GM12872 (cell line): ENCODE results near the gene SERPINA4.

ENCODE experiments used
- TF ChIP-seq, protein P1 (sequence below): IDR thresholded peaks from 3 replicates; pipeline ENCODE4 v1.5.1; 2011; ENCODE audit warnings: low read depth, mild to moderate bottlenecking, low read length, moderate library complexity; ENCODE audit not compliant: insufficient read depth

The SERPINA4 gene

DNA sequence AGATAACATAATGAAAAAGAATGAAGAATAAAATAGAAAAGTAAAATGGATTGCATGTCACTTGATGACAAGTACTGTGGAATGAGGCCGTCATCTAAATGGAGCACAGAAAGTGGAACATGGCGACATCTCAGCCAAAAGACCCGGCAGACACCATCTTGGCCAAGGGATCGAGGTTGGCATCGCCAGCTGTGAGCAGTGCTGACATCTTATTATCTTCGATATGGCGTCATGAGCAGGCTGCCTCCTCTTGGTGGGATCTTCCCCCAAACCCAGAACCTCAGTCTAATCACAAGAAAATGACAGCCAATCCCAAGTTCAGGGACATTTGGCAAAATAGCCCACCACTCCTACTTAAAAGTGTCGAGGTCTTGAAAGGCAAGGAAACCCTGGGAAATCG is 35.1 kb downstream of the SERPINA4 start:
- TF ChIP-seq, protein P1, sequence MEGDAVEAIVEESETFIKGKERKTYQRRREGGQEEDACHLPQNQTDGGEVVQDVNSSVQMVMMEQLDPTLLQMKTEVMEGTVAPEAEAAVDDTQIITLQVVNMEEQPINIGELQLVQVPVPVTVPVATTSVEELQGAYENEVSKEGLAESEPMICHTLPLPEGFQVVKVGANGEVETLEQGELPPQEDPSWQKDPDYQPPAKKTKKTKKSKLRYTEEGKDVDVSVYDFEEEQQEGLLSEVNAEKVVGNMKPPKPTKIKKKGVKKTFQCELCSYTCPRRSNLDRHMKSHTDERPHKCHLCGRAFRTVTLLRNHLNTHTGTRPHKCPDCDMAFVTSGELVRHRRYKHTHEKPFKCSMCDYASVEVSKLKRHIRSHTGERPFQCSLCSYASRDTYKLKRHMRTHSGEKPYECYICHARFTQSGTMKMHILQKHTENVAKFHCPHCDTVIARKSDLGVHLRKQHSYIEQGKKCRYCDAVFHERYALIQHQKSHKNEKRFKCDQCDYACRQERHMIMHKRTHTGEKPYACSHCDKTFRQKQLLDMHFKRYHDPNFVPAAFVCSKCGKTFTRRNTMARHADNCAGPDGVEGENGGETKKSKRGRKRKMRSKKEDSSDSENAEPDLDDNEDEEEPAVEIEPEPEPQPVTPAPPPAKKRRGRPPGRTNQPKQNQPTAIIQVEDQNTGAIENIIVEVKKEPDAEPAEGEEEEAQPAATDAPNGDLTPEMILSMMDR: no peak

DNA sequence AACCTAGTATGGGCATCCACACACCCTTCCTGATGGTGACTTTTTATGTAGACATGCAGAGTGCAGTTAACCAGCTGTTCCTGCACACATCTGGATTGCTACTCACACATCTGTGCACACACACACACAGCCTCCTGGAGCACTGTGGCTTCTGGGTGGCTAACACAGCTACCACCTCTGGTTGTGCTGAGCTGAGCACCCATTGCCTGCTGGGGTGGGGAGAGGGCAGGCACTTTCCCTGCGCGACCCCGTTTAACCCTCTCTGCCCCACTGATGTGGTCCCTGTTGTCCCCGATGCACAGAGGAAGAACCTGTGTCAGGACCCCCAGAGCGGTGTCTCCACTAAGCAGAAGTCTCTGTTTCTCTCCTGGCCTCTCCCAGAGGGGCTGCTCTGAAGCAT is 36.5 kb downstream of the SERPINA4 start:
- TF ChIP-seq, protein P1: no peak

DNA sequence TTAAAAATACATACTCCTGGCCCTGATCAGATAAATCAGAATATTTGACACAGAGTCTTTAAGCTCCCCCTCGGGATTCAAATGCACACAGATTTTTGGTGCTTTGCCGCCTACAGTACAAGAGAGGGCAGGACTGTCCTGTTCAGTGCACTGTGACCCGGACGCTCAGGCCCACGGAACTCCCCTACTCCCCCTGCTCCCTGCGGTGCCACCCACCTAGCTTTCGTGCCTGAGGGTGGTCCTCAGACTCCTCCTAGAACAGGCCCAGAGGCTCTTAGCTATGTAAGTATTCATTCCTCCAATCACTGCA is 37.2 kb downstream of the SERPINA4 start:
- TF ChIP-seq, protein P1: no peak

DNA sequence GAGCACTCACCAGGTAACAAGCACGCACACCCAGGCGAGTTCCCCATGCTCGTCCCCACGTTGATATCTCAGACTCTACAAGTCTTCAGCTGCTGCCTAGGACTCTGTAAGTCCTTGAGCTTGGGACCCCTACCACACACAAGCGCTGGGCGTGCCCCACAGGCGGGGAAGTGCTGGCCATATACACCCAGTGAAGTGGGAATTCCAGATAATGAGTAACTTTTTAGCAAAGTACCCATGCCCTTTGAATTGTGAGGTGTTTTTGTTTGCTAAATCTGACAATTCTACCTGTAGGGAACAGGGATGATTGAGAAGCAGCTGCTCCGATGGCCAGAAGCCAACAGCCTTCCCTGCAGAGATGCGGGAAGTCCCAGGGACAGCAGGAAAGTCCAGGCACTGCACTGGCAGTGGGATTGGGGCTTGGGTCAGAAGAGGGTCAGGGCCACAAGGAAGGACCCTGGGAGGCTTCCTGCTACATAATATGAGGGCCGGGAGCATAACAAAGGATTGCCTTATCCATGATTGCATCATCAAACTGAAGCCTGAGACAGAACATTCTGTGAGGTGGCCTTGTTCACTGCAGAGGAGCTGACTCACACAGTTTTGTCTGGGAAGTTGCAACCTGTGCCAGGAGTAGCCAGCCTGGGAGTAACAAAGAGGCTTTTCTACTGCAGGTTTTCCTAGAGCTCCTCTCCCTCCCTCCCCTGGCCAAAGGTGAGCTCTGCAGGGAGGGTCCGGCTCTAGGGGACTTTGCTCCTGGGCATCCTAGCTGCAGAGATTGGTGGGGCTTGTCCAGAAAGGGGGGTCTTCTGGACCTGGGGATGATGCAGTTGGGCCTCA is 37.8 kb downstream of the SERPINA4 start:
- TF ChIP-seq, protein P1: no peak

DNA sequence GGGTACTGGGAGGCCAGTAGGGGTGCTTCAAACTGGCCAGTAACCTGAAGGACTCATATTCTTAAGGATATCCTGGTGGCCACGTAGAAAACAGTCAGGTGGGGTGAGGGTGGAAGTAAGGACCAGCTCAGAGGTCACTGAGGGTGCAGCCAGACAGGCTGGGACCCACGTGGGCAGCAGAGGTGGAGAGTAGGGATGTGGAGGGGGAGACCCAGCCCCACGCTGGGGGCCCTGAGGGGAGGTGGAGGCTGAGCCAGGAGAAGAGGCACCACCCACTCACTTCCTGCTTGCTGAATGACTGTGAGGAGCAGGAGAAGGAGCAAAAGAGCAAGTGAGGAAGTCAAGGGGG is 38.4 kb downstream of the SERPINA4 start:
- TF ChIP-seq, protein P1: no peak

DNA sequence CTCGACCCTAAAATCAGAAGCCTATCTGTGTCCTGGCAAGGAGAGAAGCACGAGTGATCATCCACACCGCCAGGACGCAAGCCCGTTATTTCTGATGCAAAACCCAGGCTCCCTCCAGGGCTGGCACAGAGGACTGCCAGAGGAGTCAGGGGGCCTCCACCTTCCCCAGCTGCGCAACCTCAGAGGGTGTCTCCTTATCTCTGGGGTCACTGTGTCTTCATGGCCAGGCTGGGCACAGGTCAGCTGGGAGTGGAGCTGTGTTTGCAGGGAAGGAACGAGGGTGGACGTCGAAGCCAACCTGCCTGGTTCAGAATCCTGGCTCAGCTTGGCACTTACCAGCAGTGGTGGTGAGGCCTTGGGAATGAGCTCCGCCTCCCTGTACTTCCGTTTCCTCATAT is 38.9 kb downstream of the SERPINA4 start:
- TF ChIP-seq, protein P1: no peak

DNA sequence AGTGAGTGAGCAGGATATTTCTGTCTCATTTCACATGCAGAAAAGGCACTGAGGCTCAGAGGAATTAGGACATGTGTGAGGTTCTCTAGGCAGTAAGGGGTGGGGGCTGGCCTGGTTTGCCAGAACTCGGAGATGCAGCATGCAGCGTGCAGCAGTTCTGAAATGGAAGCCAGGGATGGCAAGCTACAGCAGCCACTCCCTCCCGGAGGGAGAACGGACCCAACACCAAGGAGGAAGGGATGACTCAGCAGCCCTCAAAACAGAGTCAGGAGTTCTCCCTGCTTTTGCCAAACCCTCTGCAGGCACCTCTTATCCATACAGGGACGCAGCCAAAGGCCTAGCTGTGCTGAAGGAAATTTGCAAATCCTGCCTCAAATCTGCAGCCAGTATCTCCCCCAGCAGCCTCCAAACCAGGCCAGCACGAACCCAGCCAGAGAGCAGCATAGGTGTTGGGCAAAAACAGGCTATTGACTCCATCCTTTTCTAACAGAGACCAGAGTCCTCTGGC is 40.7 kb downstream of the SERPINA4 start:
- TF ChIP-seq, protein P1: no peak

DNA sequence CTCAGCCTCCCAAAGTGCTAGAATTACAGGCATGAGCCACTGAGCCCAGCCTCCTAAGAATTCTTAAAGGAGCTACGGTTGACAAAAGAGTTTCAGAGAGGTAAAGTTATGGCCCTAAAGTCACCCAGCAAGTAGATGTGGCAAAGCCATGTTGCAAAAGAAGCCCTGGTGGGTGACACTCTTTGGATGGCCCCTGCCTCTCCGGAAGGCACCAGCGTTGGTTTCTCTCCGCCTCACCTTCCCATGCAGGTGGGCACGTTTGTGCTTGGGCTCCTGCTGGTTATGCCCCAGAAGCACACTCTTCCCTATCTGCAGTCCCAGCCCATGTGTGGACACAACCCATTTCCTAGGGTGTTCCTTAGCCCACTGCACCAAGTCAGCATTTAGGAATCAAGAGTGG is 41.5 kb downstream of the SERPINA4 start:
- TF ChIP-seq, protein P1: no peak
